ES-I3 (cell line): ENCODE measurements around the gene DSCAML1.

Experiments
- H3K36me3 ChIP-seq: 2 replicates; pipeline ENCODE4 v1.6.1; 2013; ENCODE audit warnings: mild to moderate bottlenecking, low read length, control low read depth, moderate library complexity; ENCODE audit not compliant: insufficient read depth
- H3K4me1 ChIP-seq: 2 replicates; pipeline ENCODE4 v1.6.1; 2013; ENCODE audit warnings: mild to moderate bottlenecking, control low read depth, low read length; ENCODE audit not compliant: insufficient read depth
- H3K9ac ChIP-seq: 2 replicates; pipeline ENCODE4 v1.6.1; 2013; ENCODE audit warnings: low read depth, mild to moderate bottlenecking, low read length, moderate library complexity
- H3K9me3 ChIP-seq: 2 replicates; pipeline ENCODE4 v1.6.1; 2013; ENCODE audit warnings: mild to moderate bottlenecking, low read length, moderate library complexity; ENCODE audit not compliant: control insufficient read depth, insufficient read depth

The DSCAML1 gene

DNA sequence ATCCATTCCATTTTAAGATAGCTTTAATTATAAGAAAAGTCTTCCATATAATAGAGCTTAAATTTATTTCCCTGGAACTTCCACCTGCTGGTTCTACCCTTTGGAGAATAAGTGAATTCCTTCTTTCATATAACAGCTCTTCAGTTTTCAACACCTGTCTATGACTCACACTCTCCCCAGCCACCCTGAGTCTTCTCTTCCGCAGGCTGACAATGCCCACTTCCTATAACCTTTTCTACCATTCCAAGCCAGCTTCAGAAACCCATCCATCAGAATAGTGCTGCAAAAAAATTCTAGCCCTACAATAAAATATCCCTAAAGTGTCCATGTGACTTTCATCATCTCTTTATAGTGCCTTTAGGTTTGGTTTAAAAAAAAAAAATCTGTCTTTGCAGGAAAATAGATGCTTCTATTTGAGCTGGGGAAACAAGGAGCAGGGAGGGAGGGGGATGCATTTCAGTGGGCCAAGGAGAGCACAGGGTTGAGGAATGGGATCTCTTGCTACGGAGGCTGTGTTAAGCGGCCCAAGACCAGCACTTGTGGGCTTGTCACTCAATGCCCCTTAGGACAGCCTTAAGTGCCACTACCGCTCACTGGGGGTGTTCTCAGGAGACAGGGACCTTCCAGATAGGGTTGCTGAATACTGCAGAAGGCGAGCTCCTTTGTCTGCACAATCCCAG, 178.6 kb downstream of the DSCAML1 start:
- Histone ChIP-seq H3K9me3 (peaks cover 7% of the 10 kb centered on the region; the same call in 1 of the 2 replicates), H3K4me1 (peaks cover 15% of the 10 kb centered on the region), H3K9ac (no peak overlapping the region), H3K36me3 (no peaks in the 10 kb centered on the region)

DNA sequence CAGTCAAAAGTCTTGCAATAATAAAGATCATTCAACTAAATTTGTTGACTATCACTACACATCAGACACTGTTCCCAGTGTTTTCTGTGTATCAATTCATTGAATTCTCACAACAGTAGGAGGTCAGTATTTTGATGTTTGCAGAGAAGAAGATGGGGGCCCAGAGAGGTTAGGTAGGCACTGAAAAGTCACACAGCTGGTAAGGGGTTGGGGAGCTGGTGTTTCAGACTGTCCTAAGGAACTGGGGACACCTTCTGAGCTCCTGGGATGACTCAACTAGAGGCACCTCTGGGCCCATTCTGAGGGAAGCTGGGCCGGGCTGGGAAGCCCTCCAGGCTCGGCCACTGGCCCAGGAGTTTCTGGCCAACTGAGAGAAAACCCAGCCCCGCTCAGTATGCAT, 180.0 kb downstream of the DSCAML1 start:
- Histone ChIP-seq H3K36me3 (no peaks in the 10 kb centered on the region), H3K9ac (no peak overlapping the region), H3K9me3 (peaks cover 7% of the 10 kb centered on the region; the same call in 1 of the 2 replicates), H3K4me1 (peaks cover 19% of the 10 kb centered on the region)

DNA sequence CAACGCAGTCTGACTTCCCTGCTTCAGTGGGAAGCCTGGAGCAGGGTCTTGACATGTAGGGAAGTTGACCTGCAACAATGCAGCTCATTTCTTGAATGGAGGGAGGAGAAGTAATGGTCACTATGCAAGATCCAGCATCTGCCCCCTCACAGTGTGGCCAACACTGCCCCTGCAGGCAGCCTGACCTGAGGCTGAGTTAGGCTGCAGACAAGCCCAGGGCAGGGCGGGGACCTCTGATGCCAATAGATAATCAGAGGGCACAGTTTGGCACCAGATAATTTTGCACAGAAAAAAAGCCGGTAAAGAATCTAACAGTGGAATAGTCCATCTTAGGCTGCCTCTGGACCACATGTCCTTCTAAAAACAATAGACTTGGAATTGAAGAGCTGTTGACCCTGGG, 182.3 kb downstream of the DSCAML1 start:
- H3K9ac ChIP-seq, result no peak overlapping the region
- no peaks in the 10 kb centered on the region for H3K36me3 ChIP-seq
- peaks cover 27% of the 10 kb centered on the region for H3K4me1 ChIP-seq
- H3K9me3 ChIP-seq, result no peaks in the 10 kb centered on the region

DNA sequence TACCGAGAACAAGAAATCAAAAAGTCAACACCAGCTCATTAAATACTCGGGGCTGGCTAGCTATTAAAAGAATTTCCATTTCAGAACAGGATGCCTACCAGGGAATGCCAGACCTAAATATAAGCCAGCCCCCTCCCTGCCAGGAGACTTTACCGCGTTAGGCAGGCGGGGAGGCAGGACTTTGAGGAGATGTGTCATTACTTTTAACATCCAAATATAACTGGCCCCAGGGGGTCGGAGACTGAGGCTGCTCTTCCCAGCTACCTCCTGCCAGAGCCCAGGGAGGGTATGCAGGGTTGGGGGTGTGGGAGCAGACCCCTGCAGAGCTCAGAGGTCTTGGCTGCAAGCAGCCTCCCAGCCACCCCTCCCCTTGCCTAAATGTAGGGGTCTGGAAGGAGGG, 183.5 kb downstream of the DSCAML1 start:
- H3K36me3 ChIP-seq, result no peaks in the 10 kb centered on the region
- H3K9me3 ChIP-seq, result no peaks in the 10 kb centered on the region
- no peak overlapping the region for H3K9ac ChIP-seq
- peaks cover 23% of the 10 kb centered on the region for H3K4me1 ChIP-seq

DNA sequence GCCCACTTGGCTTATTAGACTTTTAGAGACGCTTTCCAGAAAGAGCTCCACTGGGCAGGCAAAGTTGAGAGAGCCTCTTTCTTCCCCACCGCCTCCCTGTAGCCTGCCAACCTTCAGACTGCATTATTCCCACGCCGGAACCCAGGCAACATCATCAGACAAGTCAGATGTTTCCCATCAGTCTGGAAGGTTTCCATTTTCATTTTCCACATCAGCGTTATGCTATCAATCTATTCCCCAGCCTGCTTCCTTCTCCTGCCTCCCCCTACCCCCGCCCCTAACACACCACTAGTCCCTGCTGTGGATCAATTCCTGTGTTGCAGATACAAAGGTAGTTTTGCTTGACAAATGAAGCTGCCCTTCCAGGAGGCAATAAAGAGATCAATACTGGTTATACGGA, 184.8 kb downstream of the DSCAML1 start:
- no peaks in the 10 kb centered on the region for H3K36me3 ChIP-seq
- H3K9me3 ChIP-seq, result no peaks in the 10 kb centered on the region
- H3K4me1 ChIP-seq, result peaks cover 22% of the 10 kb centered on the region
- H3K9ac ChIP-seq, result no peak overlapping the region

DNA sequence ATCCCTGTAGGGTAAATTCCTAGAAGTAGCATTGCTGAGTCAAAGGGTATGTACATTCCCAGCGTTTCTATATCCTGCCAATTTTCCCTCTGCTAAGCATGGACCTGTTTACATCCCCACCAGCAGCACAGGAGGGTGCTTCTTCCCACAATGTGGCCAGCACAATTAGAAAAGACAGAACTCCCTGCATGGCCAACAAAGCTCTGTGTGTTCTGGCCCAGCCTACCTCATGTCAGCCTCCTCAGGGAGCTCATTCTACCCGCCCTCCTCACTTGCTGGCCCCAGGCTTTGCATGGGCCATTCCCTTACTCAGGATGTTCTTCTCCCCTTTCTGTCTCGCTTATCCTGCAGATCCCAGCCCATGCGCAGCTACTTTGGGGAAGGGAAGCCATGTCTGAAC, 186.1 kb downstream of the DSCAML1 start:
- Histone ChIP-seq H3K36me3 (no peaks in the 10 kb centered on the region), H3K4me1 (peaks cover 34% of the 10 kb centered on the region), H3K9me3 (no peaks in the 10 kb centered on the region), H3K9ac (no peak overlapping the region)

DNA sequence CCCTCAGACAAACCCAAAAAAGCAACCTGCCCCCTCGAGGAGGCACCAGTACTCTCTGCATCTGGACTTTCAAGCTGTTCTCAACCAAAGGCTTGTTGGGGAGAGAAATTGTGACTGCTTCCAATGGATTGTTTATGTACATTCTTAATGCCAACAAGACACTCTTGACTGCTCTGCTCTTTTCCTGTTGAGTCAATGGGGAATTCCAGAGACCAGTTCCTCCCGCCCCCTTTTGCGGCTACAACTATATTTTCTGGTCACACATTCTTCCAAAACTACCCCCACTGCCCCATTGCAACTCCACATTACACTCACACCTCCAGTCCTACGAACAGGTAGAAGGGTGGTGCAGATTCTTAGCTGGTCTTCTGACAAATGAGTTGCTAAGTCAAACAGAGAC, 187.0 kb downstream of the DSCAML1 start:
- H3K36me3 ChIP-seq, result no peaks in the 10 kb centered on the region
- H3K9ac ChIP-seq, result no peak overlapping the region
- H3K9me3 ChIP-seq, result no peaks in the 10 kb centered on the region
- peaks cover 35% of the 10 kb centered on the region for H3K4me1 ChIP-seq

DNA sequence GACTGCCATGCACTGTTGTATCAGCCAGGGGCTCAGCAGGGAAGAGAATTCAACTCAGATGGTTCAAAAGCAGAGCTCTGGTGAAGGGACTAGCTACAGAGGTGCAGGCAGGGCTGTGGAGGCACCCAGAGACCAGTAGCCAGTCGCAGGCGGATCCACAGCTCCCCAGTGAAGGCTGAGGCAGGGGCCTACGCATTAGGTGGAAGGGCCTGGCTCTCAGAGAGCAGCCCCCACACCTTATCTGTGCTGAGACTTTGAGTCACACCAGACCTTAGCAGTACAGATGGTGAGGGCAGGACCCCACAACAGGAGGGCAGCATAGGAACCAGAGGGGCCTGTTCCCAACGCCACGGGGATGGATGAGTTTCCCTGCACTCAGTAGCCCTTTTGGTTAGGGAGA, 189.6 kb downstream of the DSCAML1 start:
- peaks cover 21% of the 10 kb centered on the region for H3K4me1 ChIP-seq
- H3K9me3 ChIP-seq, result no peaks in the 10 kb centered on the region
- no peak overlapping the region for H3K9ac ChIP-seq
- no peaks in the 10 kb centered on the region for H3K36me3 ChIP-seq

DNA sequence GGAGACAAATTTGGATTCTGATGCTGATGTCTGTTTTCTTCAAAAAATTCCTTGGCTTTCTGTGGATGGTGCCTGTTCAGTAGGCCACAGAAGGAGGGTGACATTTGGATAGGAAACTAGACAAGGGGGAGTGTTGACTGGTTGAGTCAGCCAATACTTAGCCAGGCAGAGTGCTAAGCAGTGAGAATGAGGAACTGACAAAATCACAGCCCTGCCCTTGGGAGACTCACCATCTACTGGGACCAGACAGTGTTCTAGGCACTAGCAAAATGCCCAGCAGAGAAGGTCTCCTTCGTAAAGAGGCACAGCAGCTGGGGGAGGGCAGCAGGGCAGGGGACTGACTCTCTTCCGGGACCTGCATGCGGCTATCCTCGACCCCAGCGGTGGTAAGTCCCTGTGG, 190.2 kb downstream of the DSCAML1 start:
- H3K4me1 ChIP-seq, result peaks cover 21% of the 10 kb centered on the region

DNA sequence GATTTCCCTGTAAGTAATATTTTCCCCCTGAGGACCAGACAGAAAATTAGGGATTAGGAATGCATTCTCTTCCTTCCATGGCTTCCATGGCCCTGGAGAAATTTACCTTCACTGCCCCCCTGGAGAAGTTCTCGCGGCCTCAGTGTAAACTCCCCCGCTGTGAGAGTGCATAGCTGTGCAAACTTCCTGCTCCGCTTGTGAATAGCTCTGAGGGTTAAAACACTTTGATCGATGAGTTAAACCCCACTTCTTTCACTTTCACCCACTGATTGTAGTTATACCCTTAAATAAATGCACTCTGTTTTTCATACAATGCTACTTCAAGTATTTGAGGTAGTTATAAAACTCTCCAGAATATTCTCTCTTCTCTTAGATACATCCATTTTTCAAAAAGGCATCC, 190.8 kb downstream of the DSCAML1 start:
- Histone ChIP-seq H3K4me1 (peaks cover 20% of the 10 kb centered on the region), H3K9me3 (no peaks in the 10 kb centered on the region), H3K9ac (no peak overlapping the region), H3K36me3 (no peaks in the 10 kb centered on the region)

More for the DNA sequence above, 190.2 kb downstream of the DSCAML1 start:
- no peak overlapping the region for H3K9ac ChIP-seq
- no peaks in the 10 kb centered on the region for H3K9me3 ChIP-seq
- no peaks in the 10 kb centered on the region for H3K36me3 ChIP-seq

DNA sequence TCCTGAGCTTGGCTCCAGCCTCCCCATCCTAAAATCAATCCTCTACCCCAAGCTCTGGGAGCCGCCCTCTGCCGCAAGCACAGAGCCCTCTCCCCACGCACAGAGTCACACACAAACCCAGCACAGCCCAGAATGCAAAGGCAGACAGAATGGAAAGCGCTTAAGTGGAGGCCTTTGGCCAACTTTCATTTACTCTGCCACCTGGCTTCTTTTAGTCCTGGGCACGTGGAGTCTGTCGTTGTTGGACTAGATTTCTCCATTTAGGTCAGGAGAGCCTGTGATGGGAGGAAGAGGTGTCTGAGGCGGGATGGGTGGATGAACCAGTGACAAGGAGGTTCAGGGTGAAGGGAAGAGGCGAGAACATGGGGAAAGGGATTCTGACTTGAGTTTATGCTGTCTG, 191.7 kb downstream of the DSCAML1 start:
- H3K9me3 ChIP-seq, result no peaks in the 10 kb centered on the region
- peaks cover 19% of the 10 kb centered on the region for H3K4me1 ChIP-seq
- H3K9ac ChIP-seq, result no peak overlapping the region
- H3K36me3 ChIP-seq, result no peaks in the 10 kb centered on the region

DNA sequence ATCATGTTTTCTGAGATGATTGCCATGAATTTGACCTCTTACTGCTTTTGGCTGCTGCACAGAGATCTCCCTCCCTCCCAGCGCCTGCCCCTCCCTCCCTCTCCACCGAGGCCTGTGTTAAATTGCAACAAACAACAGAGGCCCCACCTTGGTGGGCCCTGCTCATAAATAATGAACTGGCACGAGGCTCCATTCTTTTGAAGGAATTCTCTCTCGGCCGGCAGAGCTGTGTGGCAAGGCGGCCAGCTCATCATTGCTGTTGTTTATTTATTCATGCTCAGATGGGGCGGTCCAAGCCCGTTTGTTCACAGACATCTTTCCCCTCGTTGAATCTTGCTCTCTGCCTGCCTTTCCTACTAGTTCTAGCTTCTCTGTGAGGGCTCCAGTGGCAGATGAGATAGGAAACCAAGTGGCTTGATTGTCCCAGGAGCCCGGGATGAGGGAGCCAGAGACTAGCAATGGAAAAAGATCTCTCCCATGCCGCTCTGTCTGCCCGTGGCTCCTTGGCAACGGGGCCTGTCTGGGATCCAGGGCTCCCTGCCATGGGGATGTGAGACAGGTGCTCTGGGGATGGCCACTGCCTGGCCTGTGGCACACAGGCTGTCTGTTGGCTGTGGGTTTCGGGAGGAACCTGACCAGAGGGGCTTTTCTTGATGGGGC, 192.6 kb downstream of the DSCAML1 start:
- Histone ChIP-seq H3K9me3 (no peaks in the 10 kb centered on the region), H3K36me3 (no peaks in the 10 kb centered on the region), H3K9ac (no peak overlapping the region), H3K4me1 (peaks cover 21% of the 10 kb centered on the region)

DNA sequence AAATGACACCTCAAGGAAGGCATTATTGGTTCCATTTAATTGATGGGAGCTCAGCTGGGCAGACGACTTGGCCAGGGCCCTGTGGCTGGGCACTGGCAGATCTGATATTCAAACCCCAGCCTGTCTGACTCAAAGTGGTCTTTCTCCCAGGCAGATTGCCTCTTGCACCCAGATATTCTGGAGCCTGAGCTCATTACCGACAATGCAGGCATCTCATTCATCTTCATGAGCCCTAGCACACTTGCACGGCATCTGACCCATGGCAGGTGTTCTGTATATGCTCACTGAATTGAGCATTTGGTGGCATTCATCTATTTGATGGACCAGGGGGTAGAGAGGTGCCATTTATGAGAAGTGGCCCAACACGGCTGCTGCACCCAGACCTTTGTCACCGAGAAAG, 193.1 kb downstream of the DSCAML1 start:
- no peaks in the 10 kb centered on the region for H3K9me3 ChIP-seq
- peaks cover 21% of the 10 kb centered on the region for H3K4me1 ChIP-seq
- H3K9ac ChIP-seq, result no peak overlapping the region
- H3K36me3 ChIP-seq, result no peaks in the 10 kb centered on the region

DNA sequence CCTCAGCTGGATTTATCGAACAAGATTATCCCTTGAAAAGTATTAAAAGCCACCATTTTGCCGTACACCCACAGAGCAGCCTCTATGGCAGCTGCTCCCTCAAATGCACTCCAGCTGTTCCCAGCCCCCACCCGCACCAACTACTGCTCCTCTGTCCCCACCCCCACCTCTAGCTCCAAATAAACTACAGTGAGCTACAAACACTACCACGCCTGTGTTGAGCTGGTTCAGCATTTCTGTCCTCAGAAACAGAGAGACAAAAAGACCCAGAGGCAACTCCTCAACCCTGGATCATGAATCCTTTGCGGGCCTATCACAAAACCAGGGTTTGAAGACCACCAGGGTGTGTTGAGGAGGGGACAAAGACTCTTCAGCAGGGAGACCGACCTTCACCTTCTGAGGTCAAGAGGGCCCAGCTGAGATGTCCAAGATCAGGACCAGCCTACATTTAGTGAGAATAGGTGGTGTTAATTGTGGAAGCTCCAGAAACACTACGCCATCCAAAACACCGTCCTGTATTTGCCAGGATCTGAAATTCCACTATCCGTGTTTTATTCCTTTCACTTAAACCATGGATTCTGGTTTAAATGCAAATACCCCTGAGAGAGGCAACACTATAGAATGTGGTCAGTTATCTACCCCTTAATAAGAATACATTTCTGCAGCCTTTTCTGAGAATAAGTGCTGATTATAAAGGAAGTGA, 195.9 kb downstream of the DSCAML1 start:
- H3K9me3 ChIP-seq, result no peaks in the 10 kb centered on the region
- H3K36me3 ChIP-seq, result no peaks in the 10 kb centered on the region
- H3K4me1 ChIP-seq, result peaks cover 12% of the 10 kb centered on the region
- H3K9ac ChIP-seq, result no peak overlapping the region
